ENCODE results near the gene TMEM184A.
A peak's percentile ranks its signal among the peaks of the same experiment; 100 is the strongest.

Gene TMEM184A

DNA sequence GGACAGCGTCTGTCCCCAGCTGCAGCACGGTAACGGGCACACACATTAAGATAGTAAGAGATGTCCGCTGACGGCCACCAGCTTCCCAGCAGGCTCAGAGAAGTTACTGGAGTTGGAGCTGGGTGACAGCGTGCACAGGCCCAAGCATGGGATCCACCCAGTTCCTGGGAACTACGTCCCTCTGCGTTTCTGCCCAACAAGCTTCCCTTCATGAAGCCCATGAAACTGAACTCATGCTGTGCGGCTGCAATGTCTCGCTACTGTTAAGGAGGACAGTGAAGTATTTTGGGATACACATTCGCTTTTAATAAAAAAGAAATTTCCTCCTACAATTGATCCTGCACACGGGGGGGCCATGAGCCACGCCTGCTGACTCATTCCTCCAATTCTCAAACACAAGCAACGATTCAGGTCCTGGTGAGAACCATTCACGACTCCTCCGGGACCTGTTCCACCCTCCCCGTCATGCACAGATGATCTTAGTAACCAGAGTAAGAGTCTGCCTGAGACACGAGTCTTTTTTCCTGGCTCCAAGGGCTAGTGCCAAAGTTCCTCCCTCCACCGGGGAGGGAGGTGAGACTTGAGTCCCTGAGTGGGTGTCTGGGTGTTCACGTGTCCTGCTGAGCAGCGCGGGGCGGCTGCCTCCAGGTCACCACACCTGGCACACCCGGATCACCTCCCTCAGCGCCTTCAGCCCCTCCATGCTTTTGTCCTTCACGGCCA, 11.2 kb upstream of the TMEM184A start:
- Mint-ChIP-seq H3K9me3 (no peaks in the 10 kb centered on the region), H3K36me3 (peaks cover 9% of the 10 kb centered on the region), H3K4me3 (no peak overlapping the region), H3K27ac (peak overlapping the region; percentile 62), H3K27me3 (no peaks in the 10 kb centered on the region), H3K4me1 (peaks cover 34% of the 10 kb centered on the region)
- DNase-seq = no peak
- CTCF ChIA-PET = no interaction called here

DNA sequence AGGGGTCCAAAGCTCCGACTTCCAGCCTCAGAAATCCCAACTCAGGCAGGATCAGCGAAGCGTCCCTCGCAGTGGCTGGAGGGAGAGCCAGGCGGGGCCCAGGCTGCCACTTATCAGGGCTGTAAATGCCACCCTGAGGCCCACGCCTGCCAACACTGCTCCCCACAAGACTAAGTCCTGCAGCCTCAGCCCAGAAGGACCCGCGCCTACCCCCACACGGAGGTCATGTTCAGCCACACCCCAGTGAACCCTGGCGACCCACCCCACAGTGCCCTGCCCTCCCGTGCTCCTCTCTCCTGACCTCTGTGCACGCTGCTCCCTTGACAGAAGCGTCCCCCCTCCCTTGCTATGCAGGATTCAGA, 10.7 kb upstream of the TMEM184A start:
- H3K4me1 Mint-ChIP-seq = peaks cover 29% of the 10 kb centered on the region
- no peaks in the 10 kb centered on the region for H3K27me3 Mint-ChIP-seq
- H3K4me3 Mint-ChIP-seq = no peak overlapping the region
- no peak for DNase-seq
- H3K9me3 Mint-ChIP-seq = no peaks in the 10 kb centered on the region
- peaks cover 8% of the 10 kb centered on the region for H3K36me3 Mint-ChIP-seq
- CTCF ChIA-PET = no interaction called here
- H3K27ac Mint-ChIP-seq = peak overlapping the region; percentile 37

DNA sequence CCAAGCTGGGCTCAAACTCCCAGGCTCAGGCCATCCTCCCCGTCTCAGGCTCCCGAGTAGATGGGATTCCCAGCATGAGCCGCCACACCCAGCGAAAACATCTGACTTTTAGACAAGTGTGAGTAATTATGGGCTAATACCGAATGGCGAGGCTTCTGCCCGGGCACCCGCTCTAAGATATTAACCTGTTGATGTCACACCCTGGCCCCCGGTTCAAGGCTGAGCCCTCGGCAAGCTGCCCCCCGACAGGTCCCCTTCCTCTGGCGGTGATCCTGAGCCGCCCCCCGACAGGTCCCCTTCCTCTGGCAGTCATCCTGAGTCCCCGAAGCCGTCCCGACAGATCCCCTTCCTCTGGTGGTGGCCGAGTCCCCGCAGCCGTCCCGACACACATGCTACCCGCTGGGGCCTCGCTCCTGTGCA, 8.6 kb upstream of the TMEM184A start:
- H3K27ac Mint-ChIP-seq = no peak overlapping the region

DNA sequence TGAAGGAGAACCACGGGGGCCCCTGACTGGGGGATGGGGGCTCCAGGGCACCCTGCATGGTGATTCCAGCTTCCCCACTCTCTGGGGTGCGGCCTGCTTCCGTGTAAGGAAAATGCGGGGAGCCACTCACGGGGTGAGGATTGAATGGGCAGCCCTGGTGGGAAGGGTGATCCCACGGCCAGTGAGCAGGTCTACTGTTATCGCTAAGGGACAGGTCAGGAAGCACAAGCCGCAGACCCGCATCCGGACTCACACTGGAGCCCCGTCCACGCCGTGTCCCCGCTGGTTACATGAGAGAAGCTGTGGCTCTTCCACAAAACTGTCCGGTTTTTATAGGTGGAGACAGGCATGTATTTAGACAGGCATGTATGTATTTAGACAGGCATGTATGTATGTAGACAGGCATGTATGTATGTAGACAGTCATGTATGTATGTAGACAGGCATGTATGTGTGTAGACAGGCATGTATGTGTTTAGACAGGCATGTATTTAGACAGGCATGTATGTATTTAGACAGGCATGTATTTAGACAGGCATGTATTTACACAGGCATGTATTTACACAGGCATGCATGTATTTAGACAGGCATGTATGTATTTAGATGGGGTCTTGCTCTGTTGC, 8.1 kb upstream of the TMEM184A start:
- no peak overlapping the region for H3K4me3 Mint-ChIP-seq
- CTCF ChIA-PET = no interaction called here
- no peak overlapping the region for H3K27ac Mint-ChIP-seq
- H3K27me3 Mint-ChIP-seq = no peaks in the 10 kb centered on the region
- peaks cover 19% of the 10 kb centered on the region for H3K4me1 Mint-ChIP-seq
- H3K9me3 Mint-ChIP-seq = no peaks in the 10 kb centered on the region
- DNase-seq = no peak
- peaks cover 8% of the 10 kb centered on the region for H3K36me3 Mint-ChIP-seq

More for the DNA sequence above, 8.6 kb upstream of the TMEM184A start:
- H3K9me3 Mint-ChIP-seq = no peaks in the 10 kb centered on the region
- no peaks in the 10 kb centered on the region for H3K27me3 Mint-ChIP-seq
- no peak overlapping the region for H3K4me3 Mint-ChIP-seq
- CTCF ChIA-PET = no interaction called here
- peaks cover 8% of the 10 kb centered on the region for H3K36me3 Mint-ChIP-seq
- no peak for DNase-seq
- peaks cover 21% of the 10 kb centered on the region for H3K4me1 Mint-ChIP-seq

DNA sequence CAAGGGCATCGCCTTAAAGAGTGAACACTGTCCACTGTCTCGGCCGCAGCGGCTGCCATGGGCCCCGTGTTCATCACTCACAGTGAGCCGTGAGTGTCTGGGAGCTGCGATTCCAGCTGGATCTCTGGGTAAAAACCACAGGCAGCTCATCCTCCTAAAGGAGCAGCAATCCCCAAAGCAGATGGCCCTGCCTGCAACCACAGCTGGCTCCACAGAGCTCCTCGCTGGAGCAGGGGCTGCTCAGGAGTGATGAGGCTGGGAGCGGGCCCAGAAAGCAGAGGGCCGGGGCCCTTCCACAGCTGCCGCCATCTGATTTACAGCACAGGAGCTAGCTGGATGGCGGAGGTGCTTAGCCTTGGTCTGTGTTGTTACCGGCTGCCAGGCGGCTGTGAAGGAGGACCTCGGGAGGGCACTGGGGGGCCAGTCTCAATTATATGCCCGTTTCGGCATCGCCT, 6.6 kb upstream of the TMEM184A start:
- no peak for DNase-seq

DNA sequence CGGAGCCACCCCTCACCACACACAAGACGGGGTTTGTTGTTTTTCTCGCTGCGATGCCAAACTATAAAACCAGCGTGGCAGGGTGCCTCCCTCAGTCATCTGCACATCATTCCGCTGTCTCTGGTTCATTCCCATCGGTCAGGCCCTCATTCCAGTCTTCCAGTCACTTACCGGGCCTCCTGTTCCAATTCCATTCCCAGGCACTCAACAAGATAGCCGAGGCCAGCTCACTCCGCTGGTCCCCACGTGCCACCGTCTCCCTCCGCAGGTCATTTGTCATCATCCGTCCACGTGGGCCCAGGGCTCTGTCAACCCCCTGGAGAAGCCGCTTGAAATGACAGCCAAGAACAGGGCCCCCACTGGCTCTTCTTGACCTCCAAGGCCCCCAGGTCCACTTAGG, 6.1 kb upstream of the TMEM184A start:
- Mint-ChIP-seq H3K27me3 (no peaks in the 10 kb centered on the region), H3K4me3 (no peak overlapping the region), H3K9me3 (no peaks in the 10 kb centered on the region), H3K4me1 (peaks cover 4% of the 10 kb centered on the region), H3K36me3 (peaks cover 2% of the 10 kb centered on the region), H3K27ac (no peak overlapping the region)
- CTCF ChIA-PET = no interaction called here
- DNase-seq = no peak

More for the DNA sequence above, 6.6 kb upstream of the TMEM184A start:
- CTCF ChIA-PET = no interaction called here
- Mint-ChIP-seq H3K4me1 (peaks cover 7% of the 10 kb centered on the region), H3K36me3 (peaks cover 5% of the 10 kb centered on the region), H3K27me3 (no peaks in the 10 kb centered on the region), H3K9me3 (no peaks in the 10 kb centered on the region), H3K27ac (no peak overlapping the region), H3K4me3 (no peak overlapping the region)

DNA sequence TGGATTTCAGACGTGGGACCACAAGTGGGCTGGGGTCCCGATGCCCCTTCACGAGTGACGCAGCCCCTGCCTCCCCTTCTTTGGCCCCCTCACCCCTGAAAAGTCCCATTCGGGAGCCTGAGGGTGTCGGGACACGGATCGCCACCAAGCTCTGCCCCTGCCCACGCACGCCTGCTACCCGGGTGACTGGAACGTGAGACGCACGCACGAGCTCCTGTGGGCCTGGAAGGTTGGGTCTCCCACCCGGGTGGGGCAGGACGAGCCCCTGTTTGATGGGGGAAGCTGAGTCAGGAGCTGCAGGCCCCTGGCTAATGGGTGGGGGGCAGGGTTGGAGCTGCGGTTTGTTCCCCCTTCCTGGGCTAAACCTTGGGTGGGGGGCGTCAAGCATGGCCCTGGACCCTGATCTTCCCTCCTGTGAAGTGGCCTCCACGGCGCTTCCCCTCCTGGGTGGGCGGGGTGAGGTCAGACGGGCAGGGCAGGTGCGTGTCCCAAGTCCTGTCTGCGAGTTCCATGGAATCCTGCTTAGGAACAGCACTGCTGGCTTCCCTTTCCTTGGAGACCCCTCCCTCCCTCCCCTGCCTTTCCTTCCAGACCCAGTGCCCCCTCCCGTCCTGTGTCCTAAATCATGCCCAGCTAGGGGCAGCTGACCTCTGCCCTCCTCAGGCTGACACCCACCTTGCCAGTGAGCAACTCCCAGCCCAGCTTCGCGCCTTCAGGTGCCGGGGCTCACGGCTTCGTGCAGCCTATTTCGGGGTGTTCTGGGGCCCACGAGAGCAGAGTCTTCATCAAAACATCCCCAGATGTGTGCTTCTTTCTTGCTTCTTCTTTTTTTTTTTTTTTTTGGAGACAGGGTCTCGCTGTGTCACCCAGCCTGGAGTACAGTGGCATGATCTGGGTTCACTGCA, 5.3 kb upstream of the TMEM184A start:
- Mint-ChIP-seq H3K36me3 (peaks cover 1% of the 10 kb centered on the region), H3K4me3 (no peak overlapping the region), H3K4me1 (peaks cover 2% of the 10 kb centered on the region), H3K27ac (no peak overlapping the region), H3K27me3 (no peaks in the 10 kb centered on the region), H3K9me3 (no peaks in the 10 kb centered on the region)
- no peak for DNase-seq
- CTCF ChIA-PET = no interaction called here

DNA sequence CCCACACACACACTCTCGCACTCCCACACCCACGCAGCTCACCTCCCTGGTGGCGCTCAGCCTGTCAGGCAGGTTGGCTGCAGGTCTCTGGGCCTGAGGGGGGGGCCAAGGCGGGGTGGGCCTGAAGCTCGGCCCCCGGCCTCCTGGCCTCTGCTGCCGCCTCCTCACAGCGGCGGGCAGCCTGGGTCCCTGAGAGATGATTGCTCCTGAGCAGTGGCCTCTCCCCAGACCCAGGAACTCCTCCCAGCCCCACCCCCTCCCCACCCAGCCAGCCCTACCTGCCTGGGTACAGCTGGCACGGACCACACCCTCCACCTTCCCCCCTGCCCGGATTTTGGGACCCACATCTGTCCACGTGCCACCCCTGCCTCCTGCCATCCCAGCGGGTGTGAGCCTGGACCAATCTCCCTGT, 4.6 kb upstream of the TMEM184A start:
- CTCF ChIA-PET = no interaction called here
- DNase-seq = no peak

DNA sequence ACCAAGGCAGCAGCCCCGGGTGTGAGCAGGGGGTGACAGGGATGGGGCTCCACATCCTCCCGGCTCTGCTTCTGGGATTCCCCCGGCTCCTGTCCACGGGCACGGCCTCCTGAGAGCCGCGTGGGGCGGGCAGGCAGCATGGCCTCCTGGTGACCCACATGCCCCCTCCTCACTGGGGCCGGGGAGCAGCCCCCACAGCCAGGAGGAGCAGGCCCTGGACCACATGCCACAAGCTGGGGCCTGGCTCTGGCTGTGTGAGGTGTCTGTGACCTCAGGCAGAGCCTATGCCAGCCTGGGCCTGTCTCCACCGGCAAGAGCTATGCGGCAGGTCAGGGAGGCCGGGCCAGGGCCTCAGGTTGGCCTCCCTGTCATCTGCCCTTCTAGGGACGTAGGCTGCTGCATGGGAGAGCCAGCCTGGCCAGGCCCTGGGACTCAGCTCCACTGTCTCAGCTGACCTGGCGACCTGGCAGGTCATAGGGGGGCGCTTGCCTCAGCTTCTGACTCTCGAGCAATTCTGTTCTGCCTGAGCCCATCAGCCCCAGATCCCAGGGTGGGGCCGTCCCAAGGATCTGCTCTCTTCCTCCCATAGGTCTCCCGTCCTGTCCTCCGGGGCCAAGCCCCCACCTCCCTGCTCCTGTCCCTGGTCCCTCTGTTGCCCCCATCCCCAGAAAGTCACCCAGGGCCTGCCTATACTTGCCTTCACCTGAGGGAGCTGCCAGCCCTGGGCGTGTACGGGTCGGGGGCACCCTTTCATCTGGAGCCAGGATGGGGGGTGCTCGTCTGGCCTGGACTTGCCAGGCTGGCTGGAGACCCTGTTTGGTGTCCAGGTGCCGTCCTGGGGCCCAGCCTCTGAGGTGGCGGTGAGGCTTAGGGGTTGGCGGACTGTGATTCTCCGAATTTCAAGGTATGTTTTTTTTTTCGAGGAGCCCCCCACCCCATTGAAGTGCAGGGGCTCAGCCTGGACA, 3.9 kb upstream of the TMEM184A start:
- Mint-ChIP-seq H3K36me3 (no peaks in the 10 kb centered on the region), H3K4me1 (peaks cover 3% of the 10 kb centered on the region), H3K4me3 (no peak overlapping the region), H3K27ac (no peak overlapping the region), H3K27me3 (peaks cover 1% of the 10 kb centered on the region), H3K9me3 (no peaks in the 10 kb centered on the region)
- DNase-seq = no peak
- CTCF ChIA-PET = no interaction called here

More for the DNA sequence above, 4.6 kb upstream of the TMEM184A start:
- Mint-ChIP-seq H3K9me3 (no peaks in the 10 kb centered on the region), H3K27ac (no peak overlapping the region), H3K4me1 (peaks cover 3% of the 10 kb centered on the region), H3K27me3 (no peaks in the 10 kb centered on the region), H3K4me3 (no peak overlapping the region), H3K36me3 (no peaks in the 10 kb centered on the region)

DNA sequence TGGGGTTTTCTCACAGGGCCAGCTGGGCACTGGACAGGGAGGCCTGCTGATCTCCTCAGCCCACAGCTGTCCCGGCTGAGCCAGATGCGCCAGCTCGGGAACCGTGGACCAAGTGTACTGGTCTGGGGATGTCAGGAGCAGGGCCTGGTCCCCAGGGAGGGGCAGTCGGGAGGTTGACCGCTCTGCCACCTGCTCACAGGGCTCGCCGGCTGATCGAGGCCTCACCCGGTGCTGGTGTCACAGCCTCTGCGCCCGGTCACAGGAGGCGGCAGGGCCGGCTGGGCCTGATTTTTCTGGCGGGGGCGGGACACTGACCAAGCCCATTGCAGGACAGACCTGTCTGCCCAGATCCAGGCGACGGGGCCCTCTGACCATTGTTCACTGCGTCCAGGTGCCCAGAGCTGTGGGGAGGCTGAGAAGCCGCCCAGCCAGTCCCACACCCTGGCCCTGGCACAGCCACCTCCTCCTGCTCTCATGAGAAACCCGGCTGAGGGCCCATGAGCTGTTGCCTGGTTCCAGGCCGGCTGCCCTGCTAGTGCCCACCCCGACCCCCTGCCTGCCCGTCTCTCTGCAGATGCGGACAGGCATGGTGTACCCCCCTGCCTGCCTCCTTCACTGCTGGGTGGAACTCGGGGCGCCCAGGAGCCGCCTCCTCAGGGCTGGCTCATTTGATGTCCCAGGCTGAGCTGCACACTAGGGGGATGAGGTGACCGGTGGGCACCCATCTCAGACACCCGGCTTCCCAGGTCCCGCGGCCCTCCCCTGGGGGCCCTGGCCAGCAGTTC, 3.0 kb upstream of the TMEM184A start:
- no peak for DNase-seq
- Mint-ChIP-seq H3K9me3 (no peaks in the 10 kb centered on the region), H3K4me1 (peaks cover 3% of the 10 kb centered on the region), H3K27ac (no peak overlapping the region), H3K27me3 (peaks cover 4% of the 10 kb centered on the region), H3K4me3 (no peak overlapping the region), H3K36me3 (no peaks in the 10 kb centered on the region)
- CTCF ChIA-PET = no interaction called here

DNA sequence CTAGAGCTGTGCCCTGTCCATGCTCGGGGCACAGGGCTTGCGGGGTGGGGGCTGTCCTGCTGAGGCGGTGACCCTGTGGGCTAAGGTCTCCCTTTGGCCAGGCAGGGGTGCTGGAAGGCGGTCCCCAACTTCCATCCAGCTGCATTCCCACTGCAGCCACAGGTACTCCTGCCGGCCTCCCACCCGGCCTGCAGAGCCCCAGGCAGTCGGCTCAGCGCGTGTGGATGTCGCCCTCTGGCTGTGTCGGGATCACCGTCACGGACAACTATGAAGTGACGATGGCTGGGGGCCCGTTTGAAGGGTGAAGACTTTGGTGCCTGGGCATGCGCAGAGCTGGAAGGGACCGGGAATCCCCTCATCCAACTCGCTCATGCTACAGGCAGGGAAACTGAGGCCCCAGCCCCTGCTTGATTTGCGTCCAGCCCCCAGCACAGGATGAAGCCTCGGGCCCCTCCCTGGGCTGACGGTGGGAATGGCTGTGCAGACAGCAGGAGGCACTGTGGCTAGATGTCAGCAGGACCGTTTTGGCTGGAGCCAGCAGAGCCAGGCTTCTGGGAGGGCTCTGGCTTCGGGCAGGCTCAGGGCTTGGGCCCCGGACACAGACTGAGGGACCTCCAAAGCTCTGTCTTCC, 2.3 kb upstream of the TMEM184A start:
- CTCF ChIA-PET = interaction anchor here (1.2 kb wide), 1 partner anchor 53 kb away, joined by 3 read pairs; no protein-coding TSS in a partner anchor
- H3K27me3 Mint-ChIP-seq = peaks cover 4% of the 10 kb centered on the region
- H3K36me3 Mint-ChIP-seq = no peaks in the 10 kb centered on the region
- H3K9me3 Mint-ChIP-seq = no peaks in the 10 kb centered on the region
- no peak overlapping the region for H3K4me3 Mint-ChIP-seq
- peaks cover 3% of the 10 kb centered on the region for H3K4me1 Mint-ChIP-seq
- no peak overlapping the region for H3K27ac Mint-ChIP-seq
- no peak for DNase-seq

DNA sequence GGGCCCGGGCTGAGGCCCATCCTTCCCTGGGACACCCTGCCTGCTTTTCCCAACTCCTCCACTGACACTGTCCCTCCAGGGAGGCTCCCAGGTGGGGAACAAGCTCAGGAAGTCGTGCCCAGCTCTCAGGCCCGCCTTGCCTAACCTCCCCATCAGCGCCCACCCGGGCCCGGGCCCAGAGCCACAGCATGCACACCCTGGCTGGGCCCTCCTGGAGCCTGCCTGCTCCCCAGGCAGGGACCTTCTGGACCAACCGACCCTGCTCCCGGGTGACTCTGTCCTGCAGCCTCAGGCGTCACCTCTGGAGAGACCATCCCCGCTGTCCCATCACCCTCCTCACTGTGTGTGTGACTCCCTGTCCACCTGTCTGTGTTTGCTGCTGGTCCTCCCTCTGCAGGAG, 1.8 kb upstream of the TMEM184A start:
- Mint-ChIP-seq H3K27me3 (peaks cover 4% of the 10 kb centered on the region), H3K9me3 (no peaks in the 10 kb centered on the region), H3K4me1 (peaks cover 3% of the 10 kb centered on the region), H3K4me3 (no peak overlapping the region), H3K36me3 (no peaks in the 10 kb centered on the region), H3K27ac (no peak overlapping the region)
- CTCF ChIA-PET = interaction anchor here (1.2 kb wide), 1 partner anchor 53 kb away, joined by 3 read pairs; no protein-coding TSS in a partner anchor
- no peak for DNase-seq

DNA sequence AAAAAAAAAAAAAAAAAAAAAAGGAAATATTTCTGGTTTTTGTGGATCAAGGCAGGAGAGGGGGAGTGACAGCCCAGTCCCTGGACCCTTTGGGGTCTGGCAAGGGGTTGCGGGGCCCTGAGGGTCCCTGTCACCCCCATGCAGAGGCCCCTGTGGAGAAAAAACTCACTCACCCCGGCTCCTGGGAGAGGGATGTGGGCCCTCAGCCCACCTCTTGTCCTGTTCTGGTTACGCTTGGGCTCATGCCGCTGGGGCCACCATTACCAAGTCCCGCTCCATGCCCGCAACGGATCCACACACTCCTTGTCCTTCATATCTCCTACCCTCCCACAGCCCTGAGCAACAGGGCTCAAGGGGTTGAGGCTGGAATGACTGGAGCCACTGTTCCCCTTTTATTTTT, 1.0 kb upstream of the TMEM184A start:
- H3K4me3 Mint-ChIP-seq = no peak overlapping the region
- H3K27ac Mint-ChIP-seq = no peak overlapping the region
- CTCF ChIA-PET = interaction anchor here (1.2 to 1.8 kb wide), 2 partner anchors 22 to 53 kb away, joined by 3 to 6 read pairs; partner anchors contain the start of gene INTS1
- H3K27me3 Mint-ChIP-seq = peaks cover 4% of the 10 kb centered on the region
- peaks cover 3% of the 10 kb centered on the region for H3K4me1 Mint-ChIP-seq
- DNase-seq = no peak
- H3K9me3 Mint-ChIP-seq = no peaks in the 10 kb centered on the region
- H3K36me3 Mint-ChIP-seq = no peaks in the 10 kb centered on the region
